Lung (tissue), 12 donors: ENCODE results near the gene LYZL1. TPM values are rescaled to one million over a fixed set of nuclear protein-coding genes. Genes with fewer than 3 reads are reported as not detected.
A peak's percentile ranks its signal among the peaks of the same experiment; 100 is the strongest.
"Not testable (repeated sequence)": the region's sequence is repeated elsewhere in the genome, so short reads cannot be mapped to it uniquely, and the experiment has no call there.

Experiments
- ATAC-seq: fragments of 200-7000 bp; cut with Tn5 transposase; one replicate; pipeline ENCODE4 v1.9.1; 2020; ENCODE audit warnings: moderate number of reproducible peaks; ENCODE audit not compliant: insufficient read depth, low FRiP score
- DNase-seq, 3 donors: peaks; one replicate each; pipeline ENCODE4 v3.0.0-alpha.2; 2013 to 2017
- H3K27ac ChIP-seq, 2 donors: one replicate each; pipeline ENCODE4 v1.5.1; 2013; ENCODE audit warnings: mild to moderate bottlenecking in 2 of 2, moderate library complexity in 2 of 2, control low read depth in 1 of 2, inconsistent platforms in 1 of 2, low read depth in 1 of 2, low read length in 1 of 2
- H3K27me3 ChIP-seq, 3 donors: one replicate each; pipeline ENCODE4 v1.5.1; 2013; ENCODE audit warnings: low read length in 2 of 3; ENCODE audit not compliant: control insufficient read depth in 3 of 3, insufficient read depth in 3 of 3
- H3K36me3 ChIP-seq, 4 donors: one replicate each; pipeline ENCODE4 v1.5.1; 2013; ENCODE audit warnings: low read length in 4 of 4, mild to moderate bottlenecking in 1 of 4, moderate library complexity in 1 of 4; ENCODE audit not compliant: control insufficient read depth in 4 of 4, insufficient read depth in 4 of 4
- H3K4me1 ChIP-seq, 5 donors: one replicate each; pipeline ENCODE4 v1.5.1; 2013; ENCODE audit warnings: low read length in 5 of 5, mild to moderate bottlenecking in 2 of 5, moderate library complexity in 1 of 5; ENCODE audit not compliant: control insufficient read depth in 5 of 5, insufficient read depth in 5 of 5
- H3K4me3 ChIP-seq: one replicate; pipeline ENCODE4 v1.5.1; 2013; ENCODE audit warnings: mild to moderate bottlenecking, control low read depth, moderate library complexity
- H3K9ac ChIP-seq, 2 donors: one replicate each; pipeline ENCODE4 v1.5.1; 2013; ENCODE audit warnings: low read length in 2 of 2, control low read depth in 1 of 2; ENCODE audit not compliant: insufficient read depth in 1 of 2
- H3K9me3 ChIP-seq, 4 donors: one replicate each; pipeline ENCODE4 v1.5.1; 2013; ENCODE audit warnings: low read length in 3 of 4, mild to moderate bottlenecking in 1 of 4, moderate library complexity in 1 of 4; ENCODE audit not compliant: control insufficient read depth in 4 of 4, insufficient read depth in 3 of 4
- CTCF ChIP-seq: IDR thresholded peaks from 2 replicates; pipeline ENCODE4 v1.5.1; 2012; ENCODE audit warnings: mild to moderate bottlenecking; ENCODE audit errors: control extremely low read depth, extremely low read depth
- WGBS, 2 donors: extraction: QIAGEN DNeasy Blood & Tissue Kit; methylation state at CpG; one replicate each; pipeline ENCODE4 v1.1.7; 2013; 5-methylcytosine and 5-hydroxymethylcytosine counted together
- polyA plus RNA-seq, 2 donors: library from polyadenylated mRNA; stranded (reverse); fragments of 200-250 nt; gene quantifications; one replicate each; pipeline ENCODE4 v1.2.1, GENCODE V29; 2013
- total RNA-seq, 2 donors: library from RNA; depleted of rRNA in 1 of 2; stranded (reverse); fragments of >200 nt in 1 of 2; gene quantifications; one replicate each; pipeline ENCODE4 v1.2.1, GENCODE V29; 2014 to 2021
- donor health status: control.
- donor health status: control.
- donor health status: Bipolar disorder and iron deficiency.
- donor health status: healthy.
- donor health status: DM: yes; HTN: yes; CAD: no.

LYZL1 gene
- total and polyA plus RNA-seq, 4 donors = not detected

- no peaks in the 10 kb centered on the region for H3K27me3 ChIP-seq
- peaks cover 0 to 5% (median 0%) of the 10 kb centered on the region in 5 donors for H3K4me1 ChIP-seq
- H3K36me3 ChIP-seq = no peaks in the 10 kb centered on the region
- DNase-seq = peak; percentile 84 to 94 (median 93)
- ATAC-seq = peak; percentile 69
- peak; percentile 21 for TF ChIP-seq CTCF
- peaks cover 0 to 6% (median 3%) of the 10 kb centered on the region in 4 donors for H3K9me3 ChIP-seq
- H3K27ac ChIP-seq = no peak overlapping the region
- WGBS, 2 donors = 20 to 23% methylated on average over 6 of the region's 6 CpGs
- H3K4me3 ChIP-seq = no peak overlapping the region
- no peak overlapping the region for H3K9ac ChIP-seq
Observed at GRCh38 chr10:29304264-29304994, 15.6 kb downstream of the LYZL1 start.

- H3K27ac ChIP-seq = no peak overlapping the region
- H3K4me3 ChIP-seq = no peak overlapping the region
- H3K9ac ChIP-seq = no peak overlapping the region
- ATAC-seq (peak; percentile 19), DNase-seq (no peak)
- WGBS, 2 donors = 27 to 57% methylated on average over 2 of the region's 2 CpGs
- H3K27me3 ChIP-seq = no peaks in the 10 kb centered on the region
- no peaks in the 10 kb centered on the region for H3K36me3 ChIP-seq
- no peak for TF ChIP-seq CTCF
- H3K9me3 ChIP-seq = peaks cover 0 to 6% (median 3%) of the 10 kb centered on the region in 4 donors
- peaks cover 0 to 5% (median 0%) of the 10 kb centered on the region in 5 donors for H3K4me1 ChIP-seq
Observed at GRCh38 chr10:29304995-29305335, 16.1 kb downstream of the LYZL1 start.

GRCh38 chr10:29306688-29307087, 17.8 kb downstream of the LYZL1 start:
- 60 to 76% methylated on average over 3 of the region's 3 CpGs for WGBS, 2 donors
- Histone ChIP-seq H3K9me3 (no peaks in the 10 kb centered on the region), H3K27me3 (no peaks in the 10 kb centered on the region), H3K4me3 (no peak overlapping the region), H3K9ac (no peak overlapping the region), H3K4me1 (peaks cover 0 to 5% (median 0%) of the 10 kb centered on the region in 5 donors), H3K36me3 (no peaks in the 10 kb centered on the region), H3K27ac (no peak overlapping the region)
- peak in 1 of 3 donors; percentile 46 for DNase-seq
- TF ChIP-seq CTCF = no peak
- ATAC-seq = no peak

GRCh38 chr10:29308142-29308541, 19.3 kb downstream of the LYZL1 start:
- not testable (repeated sequence) for H3K27me3 ChIP-seq, H3K9ac ChIP-seq, H3K9me3 ChIP-seq, H3K4me3 ChIP-seq, DNase-seq, ATAC-seq, H3K27ac ChIP-seq, H3K4me1 ChIP-seq, H3K36me3 ChIP-seq
- 87 to 89% methylated on average over 11 of the region's 11 CpGs for WGBS, 2 donors
